ENCODE results near the gene ETDA. TPM values are rescaled to one million over a fixed set of nuclear protein-coding genes. Genes with fewer than 3 reads are reported as not detected.
A peak's percentile ranks its signal among the peaks of the same experiment; 100 is the strongest.

The ETDA gene
- total and polyA plus RNA-seq, 4 donors, result not detected

- peak; percentile 69 for ATAC-seq (ENCODE audit: insufficient read depth, low FRiP score)
- no peak for TF ChIP-seq CTCF (IDR thresholded peaks at IDR 0.05; ENCODE audit: control extremely low read depth, extremely low read depth)
- peak; percentile 62 to 67 (median 64) for DNase-seq
- no peak overlapping the region for H3K27ac ChIP-seq (ENCODE audit: low read depth in 1 of 2, low read length in 1 of 2)
- H3K9ac ChIP-seq (ENCODE audit: insufficient read depth in 1 of 2, low read length in 2 of 2), result no peak overlapping the region
- H3K27me3 ChIP-seq (ENCODE audit: control insufficient read depth in 3 of 3, insufficient read depth in 3 of 3, low read length in 2 of 3), result peaks cover 0 to 4% (median 0%) of the 10 kb centered on the region in 3 donors
- WGBS, 2 donors, result 19 to 42% methylated on average over 25 to 26 of the region's 26 CpGs
- H3K36me3 ChIP-seq (ENCODE audit: control insufficient read depth in 4 of 4, insufficient read depth in 4 of 4, low read length in 4 of 4), result peaks cover 2 to 11% (median 6%) of the 10 kb centered on the region in 4 donors
- peaks cover 0 to 2% (median 0%) of the 10 kb centered on the region in 5 donors for H3K4me1 ChIP-seq (ENCODE audit: control insufficient read depth in 5 of 5, insufficient read depth in 5 of 5, low read length in 5 of 5)
- no peak overlapping the region for H3K4me3 ChIP-seq
- peaks cover 0 to 12% (median 0%) of the 10 kb centered on the region in 4 donors for H3K9me3 ChIP-seq (ENCODE audit: control insufficient read depth in 4 of 4, insufficient read depth in 3 of 4, low read length in 3 of 4)
Observed at GRCh38 chrX:135295238-135295943, 43.5 kb downstream of the ETDA start.

GRCh38 chrX:135295944-135296305 lies 44.1 kb downstream of the ETDA start:
- no peak for ATAC-seq (ENCODE audit: insufficient read depth, low FRiP score)
- WGBS, 2 donors, result 13 to 43% methylated on average over 10 of the region's 10 CpGs
- peaks cover 0 to 12% (median 0%) of the 10 kb centered on the region in 4 donors for H3K9me3 ChIP-seq (ENCODE audit: control insufficient read depth in 4 of 4, insufficient read depth in 3 of 4, low read length in 3 of 4)

GRCh38 chrX:135302269-135302873 lies 50.5 kb downstream of the ETDA start:
- WGBS, 2 donors, result 52 to 75% methylated on average over 5 of the region's 5 CpGs
- Histone ChIP-seq H3K4me1 (ENCODE audit: control insufficient read depth in 5 of 5, insufficient read depth in 5 of 5, low read length in 5 of 5) (no peaks in the 10 kb centered on the region), H3K27me3 (ENCODE audit: control insufficient read depth in 3 of 3, insufficient read depth in 3 of 3, low read length in 2 of 3) (peaks cover 0 to 9% (median 0%) of the 10 kb centered on the region in 3 donors), H3K27ac (ENCODE audit: low read depth in 1 of 2, low read length in 1 of 2) (no peak overlapping the region), H3K9me3 (ENCODE audit: control insufficient read depth in 4 of 4, insufficient read depth in 3 of 4, low read length in 3 of 4) (peaks cover 0 to 2% (median 0%) of the 10 kb centered on the region in 4 donors), H3K4me3 (no peak overlapping the region), H3K9ac (ENCODE audit: insufficient read depth in 1 of 2, low read length in 2 of 2) (no peak overlapping the region), H3K36me3 (ENCODE audit: control insufficient read depth in 4 of 4, insufficient read depth in 4 of 4, low read length in 4 of 4) (no peaks in the 10 kb centered on the region)
- TF ChIP-seq CTCF (IDR thresholded peaks at IDR 0.05; ENCODE audit: control extremely low read depth, extremely low read depth), result no peak
- DNase-seq (peak in 2 of 3 donors; percentile 1 to 5), ATAC-seq (ENCODE audit: insufficient read depth, low FRiP score) (no peak)

More at GRCh38 chrX:135295944-135296305, 44.1 kb downstream of the ETDA start:
- Histone ChIP-seq H3K4me3 (no peak overlapping the region), H3K9ac (ENCODE audit: insufficient read depth in 1 of 2, low read length in 2 of 2) (no peak overlapping the region), H3K27ac (ENCODE audit: low read depth in 1 of 2, low read length in 1 of 2) (no peak overlapping the region), H3K27me3 (ENCODE audit: control insufficient read depth in 3 of 3, insufficient read depth in 3 of 3, low read length in 2 of 3) (peaks cover 0 to 4% (median 0%) of the 10 kb centered on the region in 3 donors), H3K36me3 (ENCODE audit: control insufficient read depth in 4 of 4, insufficient read depth in 4 of 4, low read length in 4 of 4) (peaks cover 2 to 11% (median 6%) of the 10 kb centered on the region in 4 donors), H3K4me1 (ENCODE audit: control insufficient read depth in 5 of 5, insufficient read depth in 5 of 5, low read length in 5 of 5) (peaks cover 0 to 2% (median 0%) of the 10 kb centered on the region in 5 donors)
- no peak for TF ChIP-seq CTCF (IDR thresholded peaks at IDR 0.05; ENCODE audit: control extremely low read depth, extremely low read depth)
- DNase-seq, result peak in 1 of 3 donors; percentile 1

Other genes starting within 250 kb of the ETDA start
- 10 to 100 TPM in 1 of 2 donors, 1 to 10 TPM in 1; 8.2 to 19.4 TPM for gene RTL8B, start 229.5 kb upstream of the ETDA start, total RNA-seq
- 10 to 100 TPM; 11.8 to 17.3 TPM for gene RTL8B, start 229.5 kb upstream of the ETDA start, polyA plus RNA-seq
- 100 to 1,000 TPM in 1 of 2 donors, 10 to 100 TPM in 1; 35.8 to 116 TPM for gene RTL8C, start 219.7 kb upstream of the ETDA start, total RNA-seq
- 10 to 100 TPM; 78.5 to 95.5 TPM for gene RTL8C, start 219.7 kb upstream of the ETDA start, polyA plus RNA-seq
- gene RTL8A, start 199.9 kb upstream of the ETDA start, total RNA-seq, result 10 to 100 TPM; 14.6 to 39.1 TPM
- 100 to 1,000 TPM in 1 of 2 donors, 10 to 100 TPM in 1; 56.3 to 142 TPM for gene RTL8A, start 199.9 kb upstream of the ETDA start, polyA plus RNA-seq
- 1 to 10 TPM; 3.2 to 3.7 TPM for gene SMIM10L2B, start 153.3 kb upstream of the ETDA start, total RNA-seq
- gene SMIM10L2B, start 153.3 kb upstream of the ETDA start, polyA plus RNA-seq, result 1 to 10 TPM; 1.3 to 2.6 TPM
- gene ETDB, start 131.5 kb upstream of the ETDA start, total RNA-seq, result not detected
- gene ETDB, start 131.5 kb upstream of the ETDA start, polyA plus RNA-seq, result not detected
- gene CT55, start 80.7 kb upstream of the ETDA start, total RNA-seq, result not detected
- gene CT55, start 80.7 kb upstream of the ETDA start, polyA plus RNA-seq, result not detected
- gene ETDC, start 57.4 kb downstream of the ETDA start, total RNA-seq, result not detected
- not detected for gene ETDC, start 57.4 kb downstream of the ETDA start, polyA plus RNA-seq
- gene ZNF75D, start 92.0 kb downstream of the ETDA start, total RNA-seq, result 10 to 100 TPM; 10.3 to 25.3 TPM
- gene ZNF75D, start 92.0 kb downstream of the ETDA start, polyA plus RNA-seq, result 1 to 10 TPM; 5.9 to 9.4 TPM
- gene ZNF449, start 92.7 kb downstream of the ETDA start, total RNA-seq, result 10 to 100 TPM in 1 of 2 donors, 1 to 10 TPM in 1; 5.9 to 16.8 TPM
- 1 to 10 TPM; 1.9 to 4.9 TPM for gene ZNF449, start 92.7 kb downstream of the ETDA start, polyA plus RNA-seq
- 1 to 10 TPM; 1.5 to 2.4 TPM for gene SMIM10L2A, start 169.9 kb downstream of the ETDA start, total RNA-seq
- gene SMIM10L2A, start 169.9 kb downstream of the ETDA start, polyA plus RNA-seq, result 1 to 10 TPM in 1 of 2 donors, under 1 TPM in 1; 0.48 to 1.7 TPM

Data from lung (tissue), 12 donors.